ENCODE data around the gene SLA2. TPM values are rescaled to one million over a fixed set of nuclear protein-coding genes. Genes with fewer than 3 reads are reported as not detected.

Gene SLA2
- total RNA-seq, 1 experiment from 2014 or later: not detected

GRCh38 chr20:36686944-36687343 is 40.9 kb upstream of the SLA2 start:
- no peak overlapping the region for H3K4me3 ChIP-seq (ENCODE audit: low read depth, low read length, poor library complexity, severe bottlenecking)
- no peaks in the 10 kb centered on the region for H3K36me3 ChIP-seq (ENCODE audit: insufficient read depth, low read length, poor library complexity, severe bottlenecking)
- H3K4me1 ChIP-seq (ENCODE audit: insufficient read depth, low read length, poor library complexity, severe bottlenecking): no peaks in the 10 kb centered on the region
- intact Hi-C loops (cut with micrococcal nuclease; ENCODE audit: unreplicated experiment): no loop called here
- no peak for TF ChIP-seq EZH2 (IDR thresholded peaks at IDR 0.05; ENCODE audit: borderline replicate concordance, low read depth, low read length, poor library complexity, severe bottlenecking)
- TF ChIP-seq CTCF (conservative IDR thresholded peaks at IDR 0.05; ENCODE audit: low read depth, low read length): no peak
- BruUV-seq (replicated peaks): no TSS peak
- no peak for DNase-seq (ENCODE audit: low spot score)
- H3K9me3 ChIP-seq (ENCODE audit: low read depth, low read length, poor library complexity, severe bottlenecking): no peaks in the 10 kb centered on the region
- ChIA-PET POLR2A (ENCODE audit: low non-redundant PET) (no interaction called here), CTCF (no interaction called here)
- H3K27me3 ChIP-seq (replicated peaks; ENCODE audit: insufficient read depth, low read depth, low read length, poor library complexity): no peaks in the 10 kb centered on the region
- no peak overlapping the region for H3K27ac ChIP-seq (ENCODE audit: low read depth, low read length, poor library complexity, severe bottlenecking)

GRCh38 chr20:36686504-36686903 is 40.5 kb upstream of the SLA2 start:
- no TSS peak for BruUV-seq (replicated peaks)
- no peaks in the 10 kb centered on the region for H3K36me3 ChIP-seq (ENCODE audit: insufficient read depth, low read length, poor library complexity, severe bottlenecking)
- no peaks in the 10 kb centered on the region for H3K27me3 ChIP-seq (replicated peaks; ENCODE audit: insufficient read depth, low read depth, low read length, poor library complexity)
- no peak overlapping the region for H3K27ac ChIP-seq (ENCODE audit: low read depth, low read length, poor library complexity, severe bottlenecking)
- ChIA-PET CTCF (no interaction called here), POLR2A (ENCODE audit: low non-redundant PET) (no interaction called here)
- intact Hi-C loops (cut with micrococcal nuclease; ENCODE audit: unreplicated experiment): no loop called here
- H3K4me3 ChIP-seq (ENCODE audit: low read depth, low read length, poor library complexity, severe bottlenecking): no peak overlapping the region
- DNase-seq (ENCODE audit: low spot score): no peak
- no peaks in the 10 kb centered on the region for H3K4me1 ChIP-seq (ENCODE audit: insufficient read depth, low read length, poor library complexity, severe bottlenecking)
- TF ChIP-seq EZH2 (IDR thresholded peaks at IDR 0.05; ENCODE audit: borderline replicate concordance, low read depth, low read length, poor library complexity, severe bottlenecking): no peak
- H3K9me3 ChIP-seq (ENCODE audit: low read depth, low read length, poor library complexity, severe bottlenecking): no peaks in the 10 kb centered on the region

- no peaks in the 10 kb centered on the region for H3K36me3 ChIP-seq (ENCODE audit: insufficient read depth, low read length, poor library complexity, severe bottlenecking)
- H3K4me1 ChIP-seq (ENCODE audit: insufficient read depth, low read length, poor library complexity, severe bottlenecking): no peaks in the 10 kb centered on the region
- intact Hi-C loops (cut with micrococcal nuclease; ENCODE audit: unreplicated experiment): no loop called here
- no peaks in the 10 kb centered on the region for H3K9me3 ChIP-seq (ENCODE audit: low read depth, low read length, poor library complexity, severe bottlenecking)
- TF ChIP-seq CTCF (conservative IDR thresholded peaks at IDR 0.05; ENCODE audit: low read depth, low read length) (no peak), EZH2 (IDR thresholded peaks at IDR 0.05; ENCODE audit: borderline replicate concordance, low read depth, low read length, poor library complexity, severe bottlenecking) (no peak)
- no peak overlapping the region for H3K4me3 ChIP-seq (ENCODE audit: low read depth, low read length, poor library complexity, severe bottlenecking)
- ChIA-PET CTCF (interaction anchor here (0.6 kb wide), 1 partner anchor 151 kb away, joined by 4 read pairs; no protein-coding TSS in a partner anchor), POLR2A (ENCODE audit: low non-redundant PET) (no interaction called here)
- no peak for DNase-seq (ENCODE audit: low spot score)
- no peaks in the 10 kb centered on the region for H3K27me3 ChIP-seq (replicated peaks; ENCODE audit: insufficient read depth, low read depth, low read length, poor library complexity)
- H3K27ac ChIP-seq (ENCODE audit: low read depth, low read length, poor library complexity, severe bottlenecking): no peak overlapping the region
- no TSS peak for BruUV-seq (replicated peaks)
Observed at GRCh38 chr20:36684747-36685146, 38.8 kb upstream of the SLA2 start.

- no peak for DNase-seq (ENCODE audit: low spot score)
- Histone ChIP-seq H3K4me1 (ENCODE audit: insufficient read depth, low read length, poor library complexity, severe bottlenecking) (no peaks in the 10 kb centered on the region), H3K36me3 (ENCODE audit: insufficient read depth, low read length, poor library complexity, severe bottlenecking) (no peaks in the 10 kb centered on the region), H3K27me3 (replicated peaks; ENCODE audit: insufficient read depth, low read depth, low read length, poor library complexity) (no peaks in the 10 kb centered on the region), H3K27ac (ENCODE audit: low read depth, low read length, poor library complexity, severe bottlenecking) (no peak overlapping the region), H3K4me3 (ENCODE audit: low read depth, low read length, poor library complexity, severe bottlenecking) (no peak overlapping the region), H3K9me3 (ENCODE audit: low read depth, low read length, poor library complexity, severe bottlenecking) (no peaks in the 10 kb centered on the region)
- TF ChIP-seq CTCF (conservative IDR thresholded peaks at IDR 0.05; ENCODE audit: low read depth, low read length): no peak
- TF ChIP-seq EZH2 (IDR thresholded peaks at IDR 0.05; ENCODE audit: borderline replicate concordance, low read depth, low read length, poor library complexity, severe bottlenecking): no peak
- ChIA-PET POLR2A (ENCODE audit: low non-redundant PET) (no interaction called here), CTCF (no interaction called here)
- intact Hi-C loops (cut with micrococcal nuclease; ENCODE audit: unreplicated experiment): no loop called here
- no TSS peak for BruUV-seq (replicated peaks)
Observed at GRCh38 chr20:36682311-36682710, 36.3 kb upstream of the SLA2 start.

Data from A673 (cell line).